Ishikawa (cell line): ENCODE measurements around the gene KCNJ6.

Experiments
- FOXM1 ChIP-seq: IDR thresholded peaks from 2 replicates; pipeline ENCODE4 v1.6.1; 2012; ENCODE audit warnings: low read depth, borderline replicate concordance
- TAF1 ChIP-seq: IDR thresholded peaks from 2 replicates; pipeline ENCODE4 v1.6.1; 2012; ENCODE audit warnings: low read depth, mild to moderate bottlenecking

DNA sequence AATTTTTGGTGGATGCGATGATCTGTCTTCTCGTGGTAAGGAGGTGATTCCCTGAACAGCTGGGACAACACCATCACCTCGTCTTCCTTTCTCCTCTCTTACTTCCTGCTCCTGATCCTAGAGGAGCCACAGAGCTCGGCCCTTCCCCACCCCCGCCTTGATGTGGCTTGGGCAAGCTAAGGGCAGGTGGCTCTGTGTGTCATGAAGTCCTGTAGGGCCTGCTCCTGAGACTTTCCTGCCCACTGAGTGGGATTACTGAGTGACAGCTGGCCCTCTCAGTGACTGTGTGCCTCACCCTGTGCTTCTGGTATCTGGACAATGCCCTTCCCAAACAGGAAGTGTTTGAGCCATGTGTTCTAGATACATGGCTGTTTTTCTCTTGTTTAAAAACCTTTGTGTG, 153.0 kb downstream of the KCNJ6 start:
- TF ChIP-seq TAF1 (no peak), FOXM1 (no peak)
